ENCODE measurements around the gene STARD8. TPM values are rescaled to one million over a fixed set of nuclear protein-coding genes. Genes with fewer than 3 reads are reported as not detected.

STARD8 gene
- total RNA-seq, 2 donors from 2014 or later, result 15.8 to 19.8 TPM

DNA sequence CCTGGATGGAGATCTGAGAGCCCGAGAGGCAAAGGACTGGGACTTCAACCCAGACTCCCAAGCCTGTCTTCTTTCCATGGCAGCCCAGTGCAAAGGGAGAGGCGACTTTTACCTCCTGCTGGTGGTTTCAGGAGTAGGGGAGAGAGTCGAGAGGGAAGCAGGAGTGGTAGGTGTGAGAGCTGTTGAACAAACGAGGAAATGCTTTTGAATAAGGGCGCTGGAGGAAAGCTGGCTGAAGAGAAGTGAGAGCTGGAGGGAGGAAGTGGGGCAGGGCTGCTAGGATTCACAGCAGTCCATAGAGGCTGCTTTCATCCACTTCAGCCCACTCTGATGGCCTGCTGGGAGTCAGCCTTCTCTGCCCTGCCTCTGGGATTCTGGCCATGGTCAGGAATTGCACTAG is 99.5 kb downstream of the STARD8 start:
- DNase-seq (ENCODE audit: low spot score), result no peak
- no peak for ATAC-seq (ENCODE audit: insufficient number of reproducible peaks, low FRiP score, low read depth)
- Histone ChIP-seq H3K27me3 (replicated peaks; ENCODE audit: insufficient read depth) (no peaks in the 10 kb centered on the region), H3K27ac (no peak overlapping the region), H3K9me3 (no peaks in the 10 kb centered on the region), H3K36me3 (no peaks in the 10 kb centered on the region), H3K4me1 (ENCODE audit: control insufficient read depth in 1 of 2, low read depth in 2 of 2) (no peaks in the 10 kb centered on the region), H3K4me3 (no peak overlapping the region)
- TF ChIP-seq, protein P1, sequence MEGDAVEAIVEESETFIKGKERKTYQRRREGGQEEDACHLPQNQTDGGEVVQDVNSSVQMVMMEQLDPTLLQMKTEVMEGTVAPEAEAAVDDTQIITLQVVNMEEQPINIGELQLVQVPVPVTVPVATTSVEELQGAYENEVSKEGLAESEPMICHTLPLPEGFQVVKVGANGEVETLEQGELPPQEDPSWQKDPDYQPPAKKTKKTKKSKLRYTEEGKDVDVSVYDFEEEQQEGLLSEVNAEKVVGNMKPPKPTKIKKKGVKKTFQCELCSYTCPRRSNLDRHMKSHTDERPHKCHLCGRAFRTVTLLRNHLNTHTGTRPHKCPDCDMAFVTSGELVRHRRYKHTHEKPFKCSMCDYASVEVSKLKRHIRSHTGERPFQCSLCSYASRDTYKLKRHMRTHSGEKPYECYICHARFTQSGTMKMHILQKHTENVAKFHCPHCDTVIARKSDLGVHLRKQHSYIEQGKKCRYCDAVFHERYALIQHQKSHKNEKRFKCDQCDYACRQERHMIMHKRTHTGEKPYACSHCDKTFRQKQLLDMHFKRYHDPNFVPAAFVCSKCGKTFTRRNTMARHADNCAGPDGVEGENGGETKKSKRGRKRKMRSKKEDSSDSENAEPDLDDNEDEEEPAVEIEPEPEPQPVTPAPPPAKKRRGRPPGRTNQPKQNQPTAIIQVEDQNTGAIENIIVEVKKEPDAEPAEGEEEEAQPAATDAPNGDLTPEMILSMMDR (IDR thresholded peaks at IDR 0.05), result no peak

DNA sequence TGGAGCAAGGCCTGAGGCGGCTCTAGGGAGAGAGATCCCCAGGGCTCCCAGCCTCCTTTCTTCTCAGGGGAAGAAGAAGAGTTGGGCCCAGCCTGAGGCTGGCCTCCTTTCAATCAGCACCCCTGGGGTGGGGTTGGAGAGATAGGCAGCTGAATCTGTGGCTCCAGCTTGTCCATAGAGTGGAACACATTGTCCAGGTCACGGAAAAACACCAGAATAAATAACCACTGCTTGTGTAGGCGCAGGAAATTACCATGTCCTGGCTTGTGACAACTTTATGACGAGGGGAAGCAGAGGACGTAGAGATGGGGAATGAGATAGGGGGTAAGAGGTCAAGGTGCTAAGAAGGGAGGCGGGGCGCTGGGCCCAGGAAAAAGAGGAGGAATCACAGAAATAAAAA is 100.6 kb downstream of the STARD8 start:
- TF ChIP-seq, protein P1 (IDR thresholded peaks at IDR 0.05), result no peak
- no peaks in the 10 kb centered on the region for H3K4me1 ChIP-seq (ENCODE audit: control insufficient read depth in 1 of 2, low read depth in 2 of 2)
- H3K36me3 ChIP-seq, result no peaks in the 10 kb centered on the region
- no peaks in the 10 kb centered on the region for H3K9me3 ChIP-seq
- DNase-seq (ENCODE audit: low spot score), result no peak
- H3K27me3 ChIP-seq (replicated peaks; ENCODE audit: insufficient read depth), result no peaks in the 10 kb centered on the region
- no peak overlapping the region for H3K4me3 ChIP-seq
- H3K27ac ChIP-seq, result no peak overlapping the region
- no peak for ATAC-seq (ENCODE audit: insufficient number of reproducible peaks, low FRiP score, low read depth)

DNA sequence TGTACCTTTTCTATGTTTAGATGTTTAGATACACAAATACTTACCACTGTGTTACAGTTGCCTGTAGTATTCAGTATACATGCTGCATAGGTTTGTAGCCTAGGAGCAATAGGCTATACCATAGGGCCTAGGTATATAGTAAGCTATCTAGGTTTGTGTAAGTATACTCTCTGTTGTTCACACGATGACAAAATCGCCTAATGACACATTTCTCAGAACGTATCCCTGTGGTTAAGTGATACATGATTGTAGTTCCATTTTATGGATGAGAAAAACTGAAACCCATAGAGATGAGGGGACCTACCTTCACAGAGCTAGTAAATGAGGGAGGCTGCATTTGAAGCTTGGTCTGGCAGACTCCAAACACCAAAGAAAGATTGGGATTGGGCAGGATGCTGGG is 102.0 kb downstream of the STARD8 start:
- Histone ChIP-seq H3K36me3 (no peaks in the 10 kb centered on the region), H3K9me3 (no peaks in the 10 kb centered on the region), H3K4me3 (no peak overlapping the region), H3K4me1 (ENCODE audit: control insufficient read depth in 1 of 2, low read depth in 2 of 2) (no peaks in the 10 kb centered on the region), H3K27me3 (replicated peaks; ENCODE audit: insufficient read depth) (no peaks in the 10 kb centered on the region), H3K27ac (no peak overlapping the region)
- TF ChIP-seq, protein P1 (IDR thresholded peaks at IDR 0.05), result no peak
- ATAC-seq (ENCODE audit: insufficient number of reproducible peaks, low FRiP score, low read depth) (no peak), DNase-seq (ENCODE audit: low spot score) (no peak)

DNA sequence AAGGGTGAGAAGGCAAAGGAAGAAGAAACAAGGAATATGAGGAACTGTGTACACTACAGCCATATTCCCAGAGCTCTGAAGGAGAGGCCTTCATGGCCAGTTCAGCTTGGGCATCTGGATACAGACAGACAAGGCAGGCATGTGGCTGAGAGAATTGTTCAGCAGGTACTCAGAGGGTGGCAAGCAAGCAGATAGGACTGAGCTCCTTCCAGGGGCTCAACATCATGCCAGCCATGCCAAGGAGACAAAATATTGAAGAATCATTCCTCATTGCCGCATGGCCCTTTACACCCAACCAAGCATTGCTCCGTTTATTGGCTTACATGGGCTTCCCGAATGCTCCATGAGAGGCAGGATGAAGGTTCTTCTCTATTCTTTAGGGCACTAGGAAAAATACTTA is 102.8 kb downstream of the STARD8 start:
- Histone ChIP-seq H3K9me3 (no peaks in the 10 kb centered on the region), H3K36me3 (no peaks in the 10 kb centered on the region), H3K27ac (no peak overlapping the region), H3K27me3 (replicated peaks; ENCODE audit: insufficient read depth) (no peaks in the 10 kb centered on the region), H3K4me3 (no peak overlapping the region), H3K4me1 (ENCODE audit: control insufficient read depth in 1 of 2, low read depth in 2 of 2) (no peaks in the 10 kb centered on the region)
- TF ChIP-seq, protein P1 (IDR thresholded peaks at IDR 0.05), result no peak
- ATAC-seq (ENCODE audit: insufficient number of reproducible peaks, low FRiP score, low read depth), result no peak
- DNase-seq (ENCODE audit: low spot score), result no peak

DNA sequence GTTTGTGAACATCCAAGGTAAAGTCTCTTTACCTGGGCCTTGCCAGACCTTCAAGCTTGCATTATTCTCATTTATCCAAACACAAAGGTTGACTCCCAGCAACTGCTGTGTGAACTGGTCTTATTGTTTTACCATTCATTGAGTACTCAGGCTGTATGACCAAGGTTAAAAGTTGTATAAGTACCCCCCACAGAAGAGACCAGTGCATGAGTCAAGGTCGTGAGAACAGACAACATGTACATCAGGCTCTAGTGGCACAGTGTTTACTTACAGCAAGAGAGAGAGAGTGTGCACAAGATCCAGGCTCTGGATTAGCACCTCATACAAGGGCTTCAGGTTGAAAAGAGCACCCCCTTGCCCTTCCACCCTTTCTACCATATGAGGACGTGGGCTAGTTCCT is 103.9 kb downstream of the STARD8 start:
- TF ChIP-seq, protein P1 (IDR thresholded peaks at IDR 0.05), result no peak
- Histone ChIP-seq H3K4me1 (ENCODE audit: control insufficient read depth in 1 of 2, low read depth in 2 of 2) (no peaks in the 10 kb centered on the region), H3K36me3 (no peaks in the 10 kb centered on the region), H3K9me3 (no peaks in the 10 kb centered on the region), H3K27me3 (replicated peaks; ENCODE audit: insufficient read depth) (no peaks in the 10 kb centered on the region), H3K27ac (no peak overlapping the region), H3K4me3 (no peak overlapping the region)
- ATAC-seq (ENCODE audit: insufficient number of reproducible peaks, low FRiP score, low read depth) (no peak), DNase-seq (ENCODE audit: low spot score) (no peak)

Measured in thoracic aorta (tissue), 2 donors.